CD4-positive, alpha-beta T cell (primary cell): Measurements from ENCODE around the gene OPRM1. TPM values are rescaled to one million over a fixed set of nuclear protein-coding genes. Genes with fewer than 3 reads are reported as not detected.

ENCODE experiments used
- ATAC-seq: fragments of 200-7000 bp; cut with Tn5 transposase; one replicate; pipeline ENCODE4 v1.10.0; 2022; ENCODE audit warnings: mild to moderate bottlenecking; ENCODE audit not compliant: poor library complexity
- CTCF ChIA-PET: fragments of 350-600 bp; sonication (Branson Sonifier 250); formaldehyde crosslinking; loops from one replicate; lab custom pipeline; 2021; ENCODE audit warnings: antibody characterized with exemption, inconsistent platforms; lab: Charles Lee
- POLR2A ChIA-PET: fragments of 350-600 bp; sonication (Branson Sonifier 250); formaldehyde crosslinking; loops from one replicate; lab custom pipeline; 2021; ENCODE audit warnings: antibody characterized with exemption, inconsistent platforms; lab: Charles Lee
- DNase-seq, 14 experiments: peaks; one replicate each; pipeline ENCODE4 v3.0.0-alpha.2; 2013 to 2020; ENCODE audit warnings: mixed read lengths in 2 of 14
- H3K27ac ChIP-seq, 2 donors: one replicate each; pipeline versions ENCODE4 v1.5.1 to v1.7.0; 2013; ENCODE audit warnings: low read length in 2 of 2, low read depth in 1 of 2, mild to moderate bottlenecking in 1 of 2
- H3K27me3 ChIP-seq, 2 experiments: 1 replicate in 1 of 2; 2 replicates in 1 of 2; pipeline versions ENCODE4 v1.6.1 to v1.7.0; 2013; ENCODE audit warnings: low read length in 2 of 2, control low read depth in 1 of 2, mild to moderate bottlenecking in 1 of 2, moderate library complexity in 1 of 2; ENCODE audit not compliant: insufficient read depth in 2 of 2, control insufficient read depth in 1 of 2
- H3K36me3 ChIP-seq: one replicate; pipeline ENCODE4 v1.6.1; 2013; ENCODE audit warnings: low read length, control low read depth; ENCODE audit not compliant: insufficient read depth
- H3K4me1 ChIP-seq: one replicate; pipeline ENCODE4 v1.6.1; 2013; ENCODE audit warnings: low read length, control low read depth; ENCODE audit not compliant: insufficient read depth
- H3K4me3 ChIP-seq: one replicate; pipeline ENCODE4 v1.5.1; 2013; ENCODE audit warnings: mild to moderate bottlenecking, low read length, moderate library complexity
- H3K9me3 ChIP-seq, 2 experiments: 1 replicate in 1 of 2; 2 replicates in 1 of 2; pipeline versions ENCODE4 v1.6.1 to v1.7.0; 2013; ENCODE audit warnings: low read length in 2 of 2, mild to moderate bottlenecking in 2 of 2, control low read depth in 1 of 2, moderate library complexity in 1 of 2; ENCODE audit not compliant: control insufficient read depth in 1 of 2, insufficient read depth in 1 of 2
- H3K27ac Mint-ChIP-seq: one replicate; pipeline ENCODE4 v1.8.0; 2020; ENCODE audit warnings: mixed read lengths
- H3K27me3 Mint-ChIP-seq: one replicate; pipeline ENCODE4 v1.8.0; 2021; ENCODE audit warnings: mixed read lengths
- H3K36me3 Mint-ChIP-seq: one replicate; pipeline ENCODE4 v1.8.0; 2021; ENCODE audit warnings: low read depth, mixed read lengths
- H3K4me1 Mint-ChIP-seq: one replicate; pipeline ENCODE4 v1.8.0; 2021; ENCODE audit warnings: low read depth, mixed read lengths
- H3K4me3 Mint-ChIP-seq: one replicate; pipeline ENCODE4 v1.8.0; 2020; ENCODE audit warnings: mild to moderate bottlenecking, mixed read lengths
- H3K9me3 Mint-ChIP-seq: one replicate; pipeline ENCODE4 v1.8.0; 2020; ENCODE audit warnings: mixed read lengths
- intact Hi-C, 2 experiments: fragments of 100-400 bp; cut with DNase I in 1 of 2; cut with micrococcal nuclease in 1 of 2; formaldehyde crosslinking; loops; one replicate each; pipeline versions ENCODE4 v1.15.1 to v1.9.0; 2023 to 2025; cut with DNase I, micrococcal nuclease
- total RNA-seq, 174 experiments: library from RNA in 2 of 174; stranded (reverse) in 2 of 174; gene quantifications; one replicate each; pipeline ENCODE4 v1.2.3 and lab custom pipeline; 2021 to 2026
- TF ChIP-seq, protein P1 (sequence below): fragments of 200-600 bp; IDR thresholded peaks from one replicate; pipeline ENCODE4 v1.8.0; 2022; ENCODE audit warnings: antibody characterized with exemption, mild to moderate bottlenecking

Gene OPRM1
- total RNA-seq, 2 experiments from 2014 or later: not detected

DNA sequence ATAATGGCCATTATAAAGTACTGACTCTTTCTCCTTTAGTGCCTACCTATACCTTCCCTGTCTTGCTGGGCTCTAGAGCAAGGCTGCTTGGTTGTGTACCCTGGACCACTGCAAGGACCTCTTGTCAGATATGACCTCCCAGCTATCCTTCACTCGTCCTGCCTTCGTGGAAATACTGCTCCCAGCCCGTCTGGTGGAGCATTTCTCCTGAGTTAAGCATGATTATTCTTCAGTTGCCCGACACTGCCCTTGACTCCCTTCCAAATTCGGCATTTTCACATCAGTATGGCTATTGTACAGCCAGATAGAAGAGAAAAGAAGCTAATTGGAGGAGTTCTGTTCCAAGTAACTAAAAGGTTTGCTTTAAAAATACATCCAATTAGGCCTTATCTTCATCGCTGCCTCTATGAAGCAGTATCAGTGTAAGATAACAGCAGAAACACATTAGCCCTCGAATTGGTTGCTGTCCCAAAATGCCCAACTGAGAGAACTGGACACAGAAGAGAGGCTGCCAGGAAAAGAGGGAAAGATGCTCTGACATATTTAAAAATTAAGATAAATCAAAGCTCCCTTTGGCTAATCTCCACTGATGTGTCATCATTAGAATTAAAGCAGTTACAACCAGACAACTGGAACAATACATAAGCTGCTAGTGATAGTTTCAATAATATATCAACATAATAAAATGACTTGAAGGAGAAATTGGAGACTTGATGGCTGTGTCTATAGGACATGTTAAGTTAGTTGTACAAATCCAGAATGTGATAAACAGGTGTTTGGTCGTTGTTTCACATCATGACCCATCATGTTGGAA lies 54.4 kb downstream of the OPRM1 start:
- Mint-ChIP-seq H3K9me3 (no peaks in the 10 kb centered on the region), H3K36me3 (no peaks in the 10 kb centered on the region), H3K4me3 (no peak overlapping the region), H3K27ac (no peak overlapping the region), H3K4me1 (no peaks in the 10 kb centered on the region), H3K27me3 (peaks cover 6% of the 10 kb centered on the region)
- Histone ChIP-seq H3K27ac (no peak overlapping the region), H3K9me3 (no peaks in the 10 kb centered on the region), H3K4me1 (no peaks in the 10 kb centered on the region), H3K4me3 (no peak overlapping the region), H3K36me3 (no peaks in the 10 kb centered on the region), H3K27me3 (no peaks in the 10 kb centered on the region)
- CTCF ChIA-PET: interaction anchor here (0.7 kb wide), 1 partner anchor 62 kb away, joined by 3 read pairs; no protein-coding TSS in a partner anchor
- TF ChIP-seq, protein P1, sequence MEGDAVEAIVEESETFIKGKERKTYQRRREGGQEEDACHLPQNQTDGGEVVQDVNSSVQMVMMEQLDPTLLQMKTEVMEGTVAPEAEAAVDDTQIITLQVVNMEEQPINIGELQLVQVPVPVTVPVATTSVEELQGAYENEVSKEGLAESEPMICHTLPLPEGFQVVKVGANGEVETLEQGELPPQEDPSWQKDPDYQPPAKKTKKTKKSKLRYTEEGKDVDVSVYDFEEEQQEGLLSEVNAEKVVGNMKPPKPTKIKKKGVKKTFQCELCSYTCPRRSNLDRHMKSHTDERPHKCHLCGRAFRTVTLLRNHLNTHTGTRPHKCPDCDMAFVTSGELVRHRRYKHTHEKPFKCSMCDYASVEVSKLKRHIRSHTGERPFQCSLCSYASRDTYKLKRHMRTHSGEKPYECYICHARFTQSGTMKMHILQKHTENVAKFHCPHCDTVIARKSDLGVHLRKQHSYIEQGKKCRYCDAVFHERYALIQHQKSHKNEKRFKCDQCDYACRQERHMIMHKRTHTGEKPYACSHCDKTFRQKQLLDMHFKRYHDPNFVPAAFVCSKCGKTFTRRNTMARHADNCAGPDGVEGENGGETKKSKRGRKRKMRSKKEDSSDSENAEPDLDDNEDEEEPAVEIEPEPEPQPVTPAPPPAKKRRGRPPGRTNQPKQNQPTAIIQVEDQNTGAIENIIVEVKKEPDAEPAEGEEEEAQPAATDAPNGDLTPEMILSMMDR: no peak
- ATAC-seq (no peak), DNase-seq (no peak)
- intact Hi-C loops: no loop called here
- POLR2A ChIA-PET: no interaction called here

- POLR2A ChIA-PET: no interaction called here
- H3K36me3 Mint-ChIP-seq: no peaks in the 10 kb centered on the region
- ATAC-seq: no peak
- H3K4me1 Mint-ChIP-seq: no peaks in the 10 kb centered on the region
- no peak overlapping the region for H3K27ac Mint-ChIP-seq
- no peaks in the 10 kb centered on the region for H3K9me3 ChIP-seq
- H3K36me3 ChIP-seq: no peaks in the 10 kb centered on the region
- H3K9me3 Mint-ChIP-seq: no peaks in the 10 kb centered on the region
- H3K27ac ChIP-seq: no peak overlapping the region
- CTCF ChIA-PET: no interaction called here
- no peak for DNase-seq
- TF ChIP-seq, protein P1: no peak
- no peaks in the 10 kb centered on the region for H3K27me3 ChIP-seq
- peaks cover 6% of the 10 kb centered on the region for H3K27me3 Mint-ChIP-seq
- H3K4me3 Mint-ChIP-seq: no peak overlapping the region
- no peak overlapping the region for H3K4me3 ChIP-seq
- intact Hi-C loops: no loop called here
- no peaks in the 10 kb centered on the region for H3K4me1 ChIP-seq
These were observed 56.5 kb downstream of the OPRM1 start for GRCh38 chr6:154095571-154095970.

GRCh38 chr6:154096316-154096715 lies 57.3 kb downstream of the OPRM1 start:
- ATAC-seq (no peak), DNase-seq (no peak)
- H3K9me3 ChIP-seq: no peaks in the 10 kb centered on the region
- H3K27ac ChIP-seq: no peak overlapping the region
- H3K4me1 Mint-ChIP-seq: no peaks in the 10 kb centered on the region
- intact Hi-C loops: no loop called here
- no peaks in the 10 kb centered on the region for H3K4me1 ChIP-seq
- TF ChIP-seq, protein P1: no peak
- no peaks in the 10 kb centered on the region for H3K27me3 ChIP-seq
- no peak overlapping the region for H3K4me3 Mint-ChIP-seq
- POLR2A ChIA-PET: no interaction called here
- H3K27ac Mint-ChIP-seq: no peak overlapping the region
- no peaks in the 10 kb centered on the region for H3K36me3 Mint-ChIP-seq
- H3K27me3 Mint-ChIP-seq: peaks cover 6% of the 10 kb centered on the region
- H3K4me3 ChIP-seq: no peak overlapping the region
- H3K36me3 ChIP-seq: no peaks in the 10 kb centered on the region
- H3K9me3 Mint-ChIP-seq: no peaks in the 10 kb centered on the region
- CTCF ChIA-PET: no interaction called here
